HL-60 (cell line): ENCODE results near the gene NIT1.

Experiments
- CTCF ChIP-seq: IDR thresholded peaks from one replicate; pipeline ENCODE4 v1.5.1; 2011; ENCODE audit warnings: low read length, control low read depth, inconsistent platforms; ENCODE audit not compliant: insufficient read depth
- GABPA ChIP-seq: IDR thresholded peaks from 2 replicates; pipeline ENCODE4 v1.6.1; 2012; ENCODE audit warnings: low read depth
- POLR2AphosphoS5 ChIP-seq: IDR thresholded peaks from 2 replicates; pipeline ENCODE4 v1.6.1; 2012; ENCODE audit warnings: low read depth
- SPI1 ChIP-seq: IDR thresholded peaks from 2 replicates; pipeline ENCODE4 v1.6.1; 2012; ENCODE audit warnings: low read depth, mild to moderate bottlenecking, borderline replicate concordance

DNA sequence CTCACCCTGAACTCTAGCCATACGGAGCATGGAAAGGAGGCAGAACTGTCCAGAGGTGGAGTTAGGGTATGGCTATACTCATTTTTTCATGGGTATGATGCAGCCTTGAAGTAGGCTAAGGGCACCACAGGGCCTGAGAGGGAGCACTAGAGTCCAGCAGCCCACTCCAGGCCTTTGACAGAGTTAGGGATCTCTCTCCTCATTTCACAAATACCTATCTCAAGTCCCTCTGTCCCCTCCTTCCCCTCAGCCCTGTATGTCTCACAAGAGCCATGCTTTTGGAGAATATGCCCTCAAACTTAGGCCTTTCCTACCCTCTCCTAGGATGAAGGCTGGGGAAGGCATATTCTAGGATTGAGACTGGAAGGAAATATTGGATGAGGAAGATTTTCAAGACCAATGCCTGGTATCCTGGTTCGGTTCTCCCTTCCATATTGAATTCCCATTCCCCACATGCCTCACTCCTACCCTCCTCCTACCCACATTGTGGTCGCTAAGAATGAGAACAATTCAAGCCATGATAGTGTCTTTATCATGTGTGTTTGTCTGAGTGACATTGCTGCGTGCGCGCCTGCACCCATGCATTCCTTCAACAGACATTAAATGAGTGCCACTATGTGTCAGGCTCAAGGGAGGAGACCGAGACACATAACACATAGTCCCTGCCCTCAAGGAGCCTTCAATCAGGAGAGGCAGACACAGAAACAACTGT is 26.0 kb upstream of the NIT1 start:
- TF ChIP-seq CTCF: no peak
- no peak for TF ChIP-seq GABPA
- TF ChIP-seq SPI1: no peak
- no peak for TF ChIP-seq POLR2AphosphoS5
